Mesendoderm (in vitro differentiated cells): ENCODE data around the gene PGM2.

Source experiments
- DNase-seq: peaks from one replicate; pipeline ENCODE4 v3.0.0; 2013
- H2AK5ac ChIP-seq: 2 replicates; pipeline ENCODE4 v1.6.1; 2013; ENCODE audit warnings: low read length, inconsistent platforms
- H2BK120ac ChIP-seq: 2 replicates; pipeline ENCODE4 v1.6.1; 2013; ENCODE audit warnings: low read depth, mild to moderate bottlenecking, low read length, moderate library complexity, mixed read lengths
- H2BK15ac ChIP-seq: replicated peaks from 2 replicates; pipeline ENCODE4 v1.6.1; 2013; ENCODE audit warnings: low read depth, mild to moderate bottlenecking, moderate library complexity
- H2BK5ac ChIP-seq: 2 replicates; pipeline ENCODE4 v1.6.1; 2013; ENCODE audit warnings: low read length, inconsistent platforms
- H3K18ac ChIP-seq: 2 replicates; pipeline ENCODE4 v1.6.1; 2013; ENCODE audit warnings: mild to moderate bottlenecking, low read length, mixed read lengths
- H3K23ac ChIP-seq: one replicate; pipeline ENCODE4 v1.6.1; 2013; ENCODE audit warnings: low read length
- H3K27ac ChIP-seq: 2 replicates; pipeline ENCODE4 v1.5.1; 2013; ENCODE audit warnings: low read depth, mild to moderate bottlenecking, inconsistent platforms, low read length, moderate library complexity
- H3K27me3 ChIP-seq: 2 replicates; pipeline ENCODE4 v1.6.1; 2013; ENCODE audit warnings: low read length, control low read depth, mild to moderate bottlenecking, inconsistent platforms; ENCODE audit not compliant: insufficient read depth, poor library complexity
- H3K36me3 ChIP-seq: 2 replicates; pipeline ENCODE4 v1.6.1; 2013; ENCODE audit warnings: low read length, inconsistent platforms; ENCODE audit not compliant: control insufficient read depth, insufficient read depth
- H3K4ac ChIP-seq: one replicate; pipeline ENCODE4 v1.6.1; 2013; ENCODE audit warnings: low read depth, mild to moderate bottlenecking, low read length, moderate library complexity
- H3K4me1 ChIP-seq: 2 replicates; pipeline ENCODE4 v1.6.1; 2013; ENCODE audit warnings: low read depth, low read length, inconsistent platforms; ENCODE audit not compliant: control insufficient read depth
- H3K4me2 ChIP-seq: 2 replicates; pipeline ENCODE4 v1.6.1; 2013; ENCODE audit warnings: low read length
- H3K4me3 ChIP-seq: 2 replicates; pipeline ENCODE4 v1.5.1; 2013; ENCODE audit warnings: mild to moderate bottlenecking, low read length
- H3K56ac ChIP-seq: one replicate; pipeline ENCODE4 v1.6.1; 2013; ENCODE audit warnings: low read length
- H3K79me1 ChIP-seq: 2 replicates; pipeline ENCODE4 v1.6.1; 2013; ENCODE audit warnings: low read length, inconsistent platforms
- H3K79me2 ChIP-seq: 2 replicates; pipeline ENCODE4 v1.6.1; 2013; ENCODE audit warnings: mild to moderate bottlenecking, low read length; ENCODE audit not compliant: control insufficient read depth, insufficient read depth
- H3K9ac ChIP-seq: 2 replicates; pipeline ENCODE4 v1.6.1; 2013; ENCODE audit warnings: low read length, inconsistent platforms
- H4K5ac ChIP-seq: one replicate; pipeline ENCODE4 v1.6.1; 2013; ENCODE audit warnings: low read length
- H4K8ac ChIP-seq: one replicate; pipeline ENCODE4 v1.6.1; 2013; ENCODE audit warnings: low read depth, mild to moderate bottlenecking, control low read depth, low read length, moderate library complexity
- WGBS: extraction: QIAGEN DNeasy Blood & Tissue Kit; methylation state at CpG from one replicate; pipeline ENCODE4 v1.1.7; 2013; ENCODE audit warnings: low lambda C conversion rate, missing lambda C conversion rate; ENCODE audit not compliant: insufficient coverage; ENCODE audit errors: extremely low coverage; 5-methylcytosine and 5-hydroxymethylcytosine counted together

The PGM2 gene

DNA sequence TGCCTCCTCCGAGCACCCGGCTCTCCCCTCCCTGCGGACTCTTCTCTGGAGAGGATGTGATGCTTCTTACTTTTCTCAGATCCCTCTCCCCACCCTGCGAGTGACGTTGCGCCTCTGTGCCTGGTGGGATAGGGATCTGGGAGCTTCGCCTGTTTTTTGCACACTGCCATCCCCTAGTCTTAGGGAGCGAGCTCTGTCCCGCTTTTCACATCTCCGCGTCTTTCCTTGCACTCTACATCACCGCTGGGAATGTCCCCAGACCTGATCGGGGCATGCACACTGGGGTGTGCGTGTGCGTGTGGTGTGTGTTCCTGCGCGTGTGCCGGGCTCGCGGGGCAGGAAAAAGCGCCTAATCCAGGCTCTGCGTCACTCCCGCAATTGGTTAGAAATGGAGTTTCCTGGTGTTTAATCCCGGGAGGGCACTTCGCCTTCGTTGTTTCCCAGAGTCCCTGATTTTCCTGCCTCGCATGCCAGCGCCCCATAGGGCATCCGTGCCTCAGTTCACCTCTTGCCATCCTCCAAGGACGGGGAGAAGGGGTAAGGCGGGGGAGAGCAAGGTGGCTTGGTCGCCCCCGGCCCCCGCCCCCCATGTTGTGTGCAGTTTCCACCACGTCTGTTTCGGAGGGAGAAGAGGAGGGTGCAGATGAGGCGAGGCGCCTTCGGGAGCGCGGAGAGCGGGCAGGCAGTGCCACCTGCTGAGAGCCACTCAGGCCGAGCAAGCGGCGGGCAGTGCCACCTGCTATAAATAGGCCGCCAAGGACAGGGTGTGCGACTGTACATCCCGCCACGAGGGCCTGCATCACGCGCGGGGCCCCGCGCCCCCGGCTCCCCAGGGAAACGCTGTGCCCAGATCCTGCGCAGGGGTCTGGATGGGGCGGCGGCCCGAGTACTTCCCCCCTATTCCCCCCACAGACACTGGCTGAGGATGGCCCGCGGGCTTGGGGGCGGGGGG lies 63.6 kb downstream of the PGM2 start:
- peak overlapping the region; percentile 62 for H3K4me2 ChIP-seq
- H2AK5ac ChIP-seq = no peak overlapping the region
- no peak overlapping the region for H2BK15ac ChIP-seq
- no peak overlapping the region for H3K9ac ChIP-seq
- H4K8ac ChIP-seq = no peak overlapping the region
- H3K79me1 ChIP-seq = no peaks in the 10 kb centered on the region
- no CpG with 5 or more reads among the region's 63 CpGs for WGBS
- H3K79me2 ChIP-seq = no peaks in the 10 kb centered on the region
- no peak overlapping the region for H3K27ac ChIP-seq
- H3K36me3 ChIP-seq = no peaks in the 10 kb centered on the region
- H2BK5ac ChIP-seq = no peak overlapping the region
- no peak overlapping the region for H3K18ac ChIP-seq
- no peak overlapping the region for H3K4me3 ChIP-seq
- no peaks in the 10 kb centered on the region for H3K4me1 ChIP-seq
- no peak overlapping the region for H4K5ac ChIP-seq
- H2BK120ac ChIP-seq = no peak overlapping the region
- H3K23ac ChIP-seq = no peak overlapping the region
- no peak overlapping the region for H3K4ac ChIP-seq
- peaks cover 25% of the 10 kb centered on the region for H3K27me3 ChIP-seq
- no peak overlapping the region for H3K56ac ChIP-seq
- peak; percentile 45 for DNase-seq

DNA sequence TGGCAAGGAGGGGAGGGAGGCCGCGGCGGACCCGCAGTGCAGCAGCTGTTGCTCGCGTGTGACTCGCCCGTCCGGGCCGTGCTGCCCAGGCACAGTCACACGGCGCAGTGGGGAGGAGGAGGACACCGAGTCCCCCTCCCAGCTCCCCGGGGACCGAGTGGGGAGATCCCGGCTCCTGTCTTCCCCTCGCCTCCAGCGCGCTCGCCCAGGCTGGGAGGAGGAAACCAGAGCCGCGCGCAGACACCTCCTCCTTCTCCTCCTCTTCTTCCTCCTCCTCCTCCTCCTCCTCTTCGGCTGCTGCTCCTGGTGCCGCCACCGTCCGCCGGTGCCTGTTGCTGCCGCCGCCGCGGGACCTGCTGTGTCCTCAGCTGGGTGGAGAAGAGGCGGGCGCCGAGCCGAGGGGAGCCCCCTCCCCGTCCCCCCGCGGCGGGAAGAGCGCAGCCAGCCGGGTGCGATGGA lies 64.3 kb downstream of the PGM2 start, which contains the start of gene TBC1D1:
Gene TBC1D1 (plus strand): TSS at position 284 of the 459 bp plus-strand sequence. CDS start 11,012 bp downstream, outside the sequence.
- no peaks in the 10 kb centered on the region for H3K79me1 ChIP-seq
- H4K8ac ChIP-seq = no peak within 1 kb of the TSS
- H3K56ac ChIP-seq = peak within 1 kb of the TSS; percentile 42
- H2BK15ac ChIP-seq = no peak within 1 kb of the TSS
- H3K27me3 ChIP-seq = peaks cover 27% of the 10 kb centered on the region
- no peak within 1 kb of the TSS for H2BK5ac ChIP-seq
- peak within 1 kb of the TSS; percentile 19 for H3K9ac ChIP-seq
- H3K79me2 ChIP-seq = no peaks in the 10 kb centered on the region
- no peak within 1 kb of the TSS for H2BK120ac ChIP-seq
- H3K4me2 ChIP-seq = peak within 1 kb of the TSS; percentile 73
- H3K27ac ChIP-seq = no peak within 1 kb of the TSS
- peak within 1 kb of the TSS; percentile 23 for H3K4me3 ChIP-seq
- H3K18ac ChIP-seq = no peak within 1 kb of the TSS
- H3K23ac ChIP-seq = no peak within 1 kb of the TSS
- no peaks in the 10 kb centered on the region for H3K4me1 ChIP-seq
- no peaks in the 10 kb centered on the region for H3K36me3 ChIP-seq
- H3K4ac ChIP-seq = no peak within 1 kb of the TSS
- peak; percentile 10 for DNase-seq
- WGBS = no CpG with 5 or more reads among the region's 43 CpGs
- no peak within 1 kb of the TSS for H4K5ac ChIP-seq
- H2AK5ac ChIP-seq = no peak within 1 kb of the TSS

GRCh38 chr4:37891260-37892159 lies 65.0 kb downstream of the PGM2 start:
- Histone ChIP-seq H2BK15ac (no peak overlapping the region), H4K5ac (no peak overlapping the region), H3K4me1 (no peaks in the 10 kb centered on the region), H3K4me3 (no peak overlapping the region), H3K36me3 (no peaks in the 10 kb centered on the region), H3K4me2 (peak overlapping the region; percentile 73), H2BK5ac (no peak overlapping the region), H2AK5ac (no peak overlapping the region), H3K79me1 (no peaks in the 10 kb centered on the region), H3K27me3 (peaks cover 27% of the 10 kb centered on the region), H3K4ac (no peak overlapping the region), H4K8ac (no peak overlapping the region), H3K56ac (peak overlapping the region; percentile 42), H3K9ac (no peak overlapping the region), H3K18ac (no peak overlapping the region), H3K23ac (no peak overlapping the region), H2BK120ac (no peak overlapping the region), H3K79me2 (no peaks in the 10 kb centered on the region), H3K27ac (no peak overlapping the region)
- no CpG with 5 or more reads among the region's 49 CpGs for WGBS
- DNase-seq = peak; percentile 13

GRCh38 chr4:37892641-37893040 lies 66.2 kb downstream of the PGM2 start:
- no peak overlapping the region for H2AK5ac ChIP-seq
- H3K27ac ChIP-seq = no peak overlapping the region
- H3K4ac ChIP-seq = no peak overlapping the region
- no peak overlapping the region for H2BK120ac ChIP-seq
- H3K79me2 ChIP-seq = no peaks in the 10 kb centered on the region
- no peak overlapping the region for H3K23ac ChIP-seq
- H3K4me3 ChIP-seq = no peak overlapping the region
- H3K18ac ChIP-seq = no peak overlapping the region
- H3K4me2 ChIP-seq = no peak overlapping the region
- H2BK5ac ChIP-seq = no peak overlapping the region
- H4K5ac ChIP-seq = no peak overlapping the region
- no peak for DNase-seq
- peaks cover 27% of the 10 kb centered on the region for H3K27me3 ChIP-seq
- H3K79me1 ChIP-seq = no peaks in the 10 kb centered on the region
- no CpG with 5 or more reads among the region's 5 CpGs for WGBS
- no peak overlapping the region for H4K8ac ChIP-seq
- no peak overlapping the region for H2BK15ac ChIP-seq
- no peak overlapping the region for H3K9ac ChIP-seq
- H3K36me3 ChIP-seq = no peaks in the 10 kb centered on the region
- no peak overlapping the region for H3K56ac ChIP-seq
- H3K4me1 ChIP-seq = no peaks in the 10 kb centered on the region

DNA sequence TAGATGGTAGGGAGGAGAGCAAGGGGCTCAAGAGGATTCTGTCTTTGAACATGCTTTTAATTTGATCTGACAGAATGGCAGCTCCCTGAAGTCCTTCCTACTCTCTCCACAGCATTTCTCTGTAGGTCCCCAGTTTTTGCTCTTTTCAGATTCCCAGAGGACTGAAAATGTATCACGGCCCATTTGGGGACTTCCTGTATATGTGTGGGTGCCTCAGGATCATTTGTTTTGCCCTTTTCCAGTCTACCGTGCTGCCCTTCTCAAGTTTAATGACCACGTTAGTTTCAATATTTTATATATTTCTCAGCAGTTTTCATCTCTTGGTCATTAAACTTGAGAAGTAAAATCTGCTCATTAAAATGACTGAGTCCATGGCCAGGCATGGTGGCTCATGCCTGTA lies 66.7 kb downstream of the PGM2 start:
- H3K4me1 ChIP-seq = no peaks in the 10 kb centered on the region
- no peaks in the 10 kb centered on the region for H3K79me2 ChIP-seq
- WGBS = no CpG with 5 or more reads among the region's 3 CpGs
- no peak overlapping the region for H3K56ac ChIP-seq
- H3K79me1 ChIP-seq = no peaks in the 10 kb centered on the region
- H3K4ac ChIP-seq = no peak overlapping the region
- H3K23ac ChIP-seq = no peak overlapping the region
- H4K8ac ChIP-seq = no peak overlapping the region
- H3K27me3 ChIP-seq = peaks cover 27% of the 10 kb centered on the region
- H2BK5ac ChIP-seq = no peak overlapping the region
- DNase-seq = no peak
- no peak overlapping the region for H3K4me2 ChIP-seq
- H3K18ac ChIP-seq = no peak overlapping the region
- no peak overlapping the region for H4K5ac ChIP-seq
- no peak overlapping the region for H2AK5ac ChIP-seq
- H2BK120ac ChIP-seq = no peak overlapping the region
- H3K9ac ChIP-seq = no peak overlapping the region
- H3K4me3 ChIP-seq = no peak overlapping the region
- H3K36me3 ChIP-seq = no peaks in the 10 kb centered on the region
- no peak overlapping the region for H2BK15ac ChIP-seq
- H3K27ac ChIP-seq = no peak overlapping the region
